H9 (cell line): Measurements from ENCODE around the gene USP8. TPM values are rescaled to one million over a fixed set of nuclear protein-coding genes. Genes with fewer than 3 reads are reported as not detected.

ENCODE experiments used
- DNase-seq: peaks from one replicate; pipeline ENCODE4 v3.0.0-alpha.2; 2017
- H2AFZ ChIP-seq: one replicate; pipeline ENCODE4 v1.6.1; 2013; ENCODE audit warnings: mild to moderate bottlenecking, low read length, control low read depth, moderate library complexity
- H2AK5ac ChIP-seq: 2 replicates; pipeline ENCODE4 v1.6.1; 2013; ENCODE audit warnings: low read length, control low read depth, mixed read lengths; ENCODE audit not compliant: insufficient read length
- H2BK120ac ChIP-seq: one replicate; pipeline ENCODE4 v1.6.1; 2013; ENCODE audit warnings: low read depth, mild to moderate bottlenecking, low read length, control low read depth, inconsistent platforms; ENCODE audit not compliant: poor library complexity, severe bottlenecking
- H2BK12ac ChIP-seq: 2 replicates; pipeline ENCODE4 v1.6.1; 2013; ENCODE audit warnings: low read length, control low read depth, mixed read lengths, low read depth; ENCODE audit not compliant: insufficient read length
- H2BK15ac ChIP-seq: 2 replicates; pipeline ENCODE4 v1.6.1; 2013; ENCODE audit warnings: low read depth, low read length, control low read depth
- H2BK20ac ChIP-seq: one replicate; pipeline ENCODE4 v1.6.1; 2013; ENCODE audit warnings: low read depth, mild to moderate bottlenecking, low read length, control low read depth, inconsistent platforms; ENCODE audit not compliant: poor library complexity, severe bottlenecking
- H2BK5ac ChIP-seq: 2 replicates; pipeline ENCODE4 v1.6.1; 2013; ENCODE audit warnings: low read length, control low read depth, mixed read lengths; ENCODE audit not compliant: insufficient read length
- H3K14ac ChIP-seq: 2 replicates; pipeline ENCODE4 v1.6.1; 2013; ENCODE audit warnings: low read length, control low read depth; ENCODE audit not compliant: insufficient read depth
- H3K18ac ChIP-seq: 2 replicates; pipeline ENCODE4 v1.6.1; 2013; ENCODE audit warnings: low read depth, mild to moderate bottlenecking, mixed read lengths, low read length, control low read depth; ENCODE audit not compliant: insufficient read length
- H3K23ac ChIP-seq: 2 replicates; pipeline ENCODE4 v1.6.1; 2013; ENCODE audit warnings: low read length, control low read depth, mixed read lengths, low read depth; ENCODE audit not compliant: insufficient read length
- H3K23me2 ChIP-seq: 2 replicates; pipeline ENCODE4 v1.6.1; 2013; ENCODE audit warnings: low read depth, mild to moderate bottlenecking, mixed read lengths, low read length, control low read depth; ENCODE audit not compliant: insufficient read length, poor library complexity, severe bottlenecking
- H3K27ac ChIP-seq: 2 replicates; pipeline ENCODE4 v1.5.1; 2013; ENCODE audit warnings: low read length, control low read depth, mixed read lengths, low read depth; ENCODE audit not compliant: insufficient read length
- H3K27me3 ChIP-seq: 2 replicates; pipeline ENCODE4 v1.6.1; 2013; ENCODE audit warnings: low read length, control low read depth, inconsistent platforms; ENCODE audit not compliant: insufficient read depth
- H3K4ac ChIP-seq: 2 replicates; pipeline ENCODE4 v1.6.1; 2013; ENCODE audit warnings: low read depth, mild to moderate bottlenecking, control low read depth, inconsistent platforms, low read length, moderate library complexity
- H3K4me1 ChIP-seq: 2 replicates; pipeline ENCODE4 v1.6.1; 2013; ENCODE audit warnings: low read length, control low read depth, inconsistent platforms; ENCODE audit not compliant: insufficient read depth
- H3K4me2 ChIP-seq: 2 replicates; pipeline ENCODE4 v1.6.1; 2013; ENCODE audit warnings: low read length, control low read depth, mixed read lengths; ENCODE audit not compliant: insufficient read length, insufficient read depth
- H3K56ac ChIP-seq: 2 replicates; pipeline ENCODE4 v1.6.1; 2013; ENCODE audit warnings: low read depth, mild to moderate bottlenecking, mixed read lengths, low read length, control low read depth; ENCODE audit not compliant: insufficient read length
- H3K79me1 ChIP-seq: 2 replicates; pipeline ENCODE4 v1.6.1; 2013; ENCODE audit warnings: low read depth, mild to moderate bottlenecking, moderate library complexity, low read length, control low read depth, inconsistent platforms; ENCODE audit not compliant: insufficient read depth, poor library complexity, severe bottlenecking
- H3K79me2 ChIP-seq: 2 replicates; pipeline ENCODE4 v1.6.1; 2013; ENCODE audit warnings: low read length, control low read depth, inconsistent platforms; ENCODE audit not compliant: insufficient read depth
- H3K9ac ChIP-seq: 2 replicates; pipeline ENCODE4 v1.6.1; 2013; ENCODE audit warnings: low read length, control low read depth, mixed read lengths; ENCODE audit not compliant: insufficient read length; ENCODE audit errors: extremely low read depth
- H3K9me3 ChIP-seq: one replicate; pipeline ENCODE4 v1.6.1; 2013; ENCODE audit warnings: low read depth, low read length, inconsistent platforms; ENCODE audit not compliant: control insufficient read depth
- H3T11ph ChIP-seq: one replicate; pipeline ENCODE4 v1.6.1; 2013; ENCODE audit warnings: mild to moderate bottlenecking, low read length, control low read depth, inconsistent platforms
- H4K20me1 ChIP-seq: one replicate; pipeline ENCODE4 v1.6.1; 2013; ENCODE audit not compliant: control insufficient read depth, insufficient read length, insufficient read depth
- H4K5ac ChIP-seq: 2 replicates; pipeline ENCODE4 v1.6.1; 2013; ENCODE audit warnings: low read depth, mild to moderate bottlenecking, mixed read lengths, low read length, control low read depth; ENCODE audit not compliant: insufficient read length
- H4K8ac ChIP-seq: replicated peaks from 2 replicates; pipeline ENCODE4 v1.6.1; 2013; ENCODE audit warnings: low read length, control low read depth, mixed read lengths, low read depth; ENCODE audit not compliant: insufficient read length
- H4K91ac ChIP-seq: 2 replicates; pipeline ENCODE4 v1.6.1; 2013; ENCODE audit warnings: low read depth, mild to moderate bottlenecking, moderate library complexity, mixed read lengths, low read length, control low read depth; ENCODE audit not compliant: insufficient read length
- H3K27ac Mint-ChIP-seq, 3 experiments: 2 replicates in 2 of 3; 3 replicates in 1 of 3; pipeline ENCODE4 v1.8.0; 2020 to 2021; ENCODE audit warnings: mixed read lengths in 3 of 3, mild to moderate bottlenecking in 1 of 3, moderate library complexity in 1 of 3
- H3K27me3 Mint-ChIP-seq: 2 replicates; pipeline ENCODE4 v1.8.0; 2021; ENCODE audit warnings: low read depth, mild to moderate bottlenecking, moderate library complexity, mixed read lengths
- H3K36me3 Mint-ChIP-seq, 3 experiments: 2 replicates in 2 of 3; 3 replicates in 1 of 3; pipeline ENCODE4 v1.8.0; 2020 to 2021; ENCODE audit warnings: low read depth in 3 of 3, mixed read lengths in 3 of 3; ENCODE audit not compliant: insufficient read depth in 1 of 3
- H3K4me1 Mint-ChIP-seq, 2 experiments: 2 replicates each; pipeline ENCODE4 v1.8.0; 2020; ENCODE audit warnings: mixed read lengths in 2 of 2
- H3K4me3 Mint-ChIP-seq, 2 experiments: 2 replicates in 1 of 2; 3 replicates in 1 of 2; pipeline ENCODE4 v1.8.0; 2020 to 2021; ENCODE audit warnings: mild to moderate bottlenecking in 2 of 2, mixed read lengths in 2 of 2, moderate library complexity in 1 of 2
- H3K9me3 Mint-ChIP-seq, 2 experiments: 2 replicates in 1 of 2; 3 replicates in 1 of 2; pipeline ENCODE4 v1.8.0; 2020; ENCODE audit warnings: mild to moderate bottlenecking in 2 of 2, mixed read lengths in 2 of 2, moderate library complexity in 1 of 2
- CTCF ChIP-seq: fragments of 200-600 bp; sonication (generic); conservative IDR thresholded peaks from 3 replicates; pipeline ENCODE4 v1.8.0; 2021; ENCODE audit warnings: antibody characterized with exemption, mild to moderate bottlenecking
- WGBS: extraction: QIAGEN DNeasy Blood & Tissue Kit; methylation state at CpG from one replicate; pipeline ENCODE4 v1.1.7; 2013; ENCODE audit warnings: missing lambda C conversion rate, low lambda C conversion rate, mixed read lengths; ENCODE audit not compliant: insufficient read length; ENCODE audit errors: extremely low coverage; 5-methylcytosine and 5-hydroxymethylcytosine counted together
- total RNA-seq: library from RNA; stranded (reverse); gene quantifications from 2 replicates; pipeline ENCODE4 v1.2.1, GENCODE V29; 2021

USP8 gene
- total RNA-seq, 1 experiment from 2014 or later = 67.1 TPM

GRCh38 chr15:50431204-50431603 is 7.0 kb downstream of the USP8 start:
- H3K4me1 Mint-ChIP-seq = 0 out of 4 replicates have a peak, but pooled peaks cover 0 to 2% of the 10 kb centered on the region in 2 experiments
- no CpG with 5 or more reads among the region's 1 CpG for WGBS

More at GRCh38 chr15:50431204-50431603, 7.0 kb downstream of the USP8 start:
- no peak for TF ChIP-seq CTCF
- Histone ChIP-seq H3K23ac (no peak overlapping the region), H4K20me1 (no peaks in the 10 kb centered on the region), H4K5ac (no peak overlapping the region), H3K4me2 (no peak overlapping the region), H2BK20ac (no peak overlapping the region), H3K79me1 (peaks cover 2% of the 10 kb centered on the region), H2AK5ac (no peak overlapping the region), H3K14ac (no peak overlapping the region), H3K4ac (no peak overlapping the region), H3K27me3 (no peaks in the 10 kb centered on the region), H2BK15ac (no peak overlapping the region), H3K79me2 (peaks cover 29% of the 10 kb centered on the region; the same call in 1 of the 2 replicates), H3K9ac (no peak overlapping the region), H4K91ac (no peak overlapping the region), H3K4me1 (no peaks in the 10 kb centered on the region), H4K8ac (no peak overlapping the region), H2BK5ac (no peak overlapping the region), H3K9me3 (no peaks in the 10 kb centered on the region), H3K18ac (no peak overlapping the region), H2BK120ac (no peak overlapping the region), H2AFZ (no peak overlapping the region), H3T11ph (no peak overlapping the region), H3K56ac (no peak overlapping the region), H2BK12ac (no peak overlapping the region), H3K23me2 (no peaks in the 10 kb centered on the region), H3K27ac (no peak overlapping the region)
- H3K9me3 Mint-ChIP-seq = no peaks in the 10 kb centered on the region
- H3K36me3 Mint-ChIP-seq = peaks cover 6 to 19% (median 11%) of the 10 kb centered on the region in 3 experiments; a peak in 6 of 7 replicates
- H3K4me3 Mint-ChIP-seq = no peak overlapping the region
- peak overlapping the region in 1 of 3 experiments; percentile 44; a peak in 2 of 7 replicates for H3K27ac Mint-ChIP-seq
- no peak for DNase-seq
- H3K27me3 Mint-ChIP-seq = no peaks in the 10 kb centered on the region
